ENCODE data around the gene GOLGA1.
"Not testable (repeated sequence)": the region's sequence is repeated elsewhere in the genome, so short reads cannot be mapped to it uniquely, and the experiment has no call there.

Gene GOLGA1

DNA sequence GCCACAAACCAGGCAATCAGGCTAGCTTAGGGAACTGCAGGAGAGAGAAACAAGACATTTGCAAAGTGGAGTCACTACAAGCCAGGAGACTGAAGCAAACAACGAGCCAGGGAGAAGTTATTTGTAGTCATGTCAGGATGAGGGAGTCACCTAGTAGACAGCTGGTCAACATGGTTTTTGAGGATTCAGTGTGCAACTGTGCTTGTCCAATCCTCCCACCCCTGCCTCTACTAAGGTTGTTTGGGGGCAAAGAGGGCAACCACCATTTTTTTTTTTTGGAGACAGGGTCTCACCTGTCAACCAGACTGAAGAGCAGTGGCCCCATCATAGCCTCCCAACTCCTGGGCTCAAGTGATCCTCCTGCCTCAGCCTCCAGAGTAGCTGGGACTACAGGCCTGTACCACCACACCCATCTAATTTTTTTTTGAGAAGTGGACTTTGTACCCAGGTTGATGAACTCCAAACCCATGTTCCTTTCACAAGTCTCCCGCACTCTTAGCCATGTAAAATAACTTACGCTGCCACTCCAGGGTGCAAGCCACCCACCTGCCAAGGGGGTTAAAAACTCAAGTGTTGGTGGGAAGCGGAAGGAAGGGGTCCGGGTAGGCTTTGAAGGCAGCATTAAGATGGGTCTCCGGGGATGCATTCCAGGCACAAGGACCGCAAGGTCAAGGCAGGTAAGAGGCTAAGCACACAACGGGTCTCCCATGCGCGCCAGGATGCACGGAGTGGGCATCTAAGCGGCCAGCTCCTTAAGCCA, 80.1 kb downstream of the GOLGA1 start:
- no peak for DNase-seq (ENCODE audit: low spot score)
- no peak for FAIRE-seq

DNA sequence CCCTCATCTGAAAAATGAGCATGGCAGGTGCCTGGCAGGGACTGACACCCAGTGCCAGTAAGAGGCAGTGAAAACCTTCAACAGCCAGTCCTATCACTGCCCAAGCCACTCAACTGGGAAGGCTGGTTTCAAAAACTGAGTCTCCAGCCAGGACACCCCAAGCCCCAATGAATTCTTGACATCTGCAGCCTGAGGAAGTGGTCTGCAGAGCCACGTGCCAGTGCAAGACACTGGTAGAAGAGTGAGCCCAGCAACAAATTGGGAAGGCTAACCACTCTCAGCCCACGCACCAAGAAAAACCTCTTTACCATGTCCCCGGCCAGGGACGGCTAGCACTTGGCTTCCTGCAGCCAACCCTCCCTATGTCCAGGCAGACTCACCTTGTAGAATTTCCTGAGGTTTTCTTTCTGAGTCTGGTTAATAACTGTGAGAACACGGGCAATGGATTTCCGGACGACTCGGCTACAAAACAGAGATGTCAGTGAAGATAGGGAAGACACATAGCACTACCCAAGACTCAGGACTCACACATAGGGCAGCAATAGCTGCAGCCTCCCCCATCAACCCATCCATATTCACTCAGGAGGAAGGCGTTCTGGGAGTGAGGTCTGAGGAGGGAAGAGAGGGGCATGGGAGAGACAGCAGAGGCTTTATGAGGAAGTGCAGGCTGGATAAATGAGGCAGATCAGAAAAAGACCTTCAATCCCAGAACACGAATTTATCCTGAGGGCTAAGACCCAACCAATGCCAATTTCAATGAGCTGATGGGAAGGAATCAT, 80.9 kb downstream of the GOLGA1 start:
- no peak for DNase-seq (ENCODE audit: low spot score)
- FAIRE-seq = no peak

DNA sequence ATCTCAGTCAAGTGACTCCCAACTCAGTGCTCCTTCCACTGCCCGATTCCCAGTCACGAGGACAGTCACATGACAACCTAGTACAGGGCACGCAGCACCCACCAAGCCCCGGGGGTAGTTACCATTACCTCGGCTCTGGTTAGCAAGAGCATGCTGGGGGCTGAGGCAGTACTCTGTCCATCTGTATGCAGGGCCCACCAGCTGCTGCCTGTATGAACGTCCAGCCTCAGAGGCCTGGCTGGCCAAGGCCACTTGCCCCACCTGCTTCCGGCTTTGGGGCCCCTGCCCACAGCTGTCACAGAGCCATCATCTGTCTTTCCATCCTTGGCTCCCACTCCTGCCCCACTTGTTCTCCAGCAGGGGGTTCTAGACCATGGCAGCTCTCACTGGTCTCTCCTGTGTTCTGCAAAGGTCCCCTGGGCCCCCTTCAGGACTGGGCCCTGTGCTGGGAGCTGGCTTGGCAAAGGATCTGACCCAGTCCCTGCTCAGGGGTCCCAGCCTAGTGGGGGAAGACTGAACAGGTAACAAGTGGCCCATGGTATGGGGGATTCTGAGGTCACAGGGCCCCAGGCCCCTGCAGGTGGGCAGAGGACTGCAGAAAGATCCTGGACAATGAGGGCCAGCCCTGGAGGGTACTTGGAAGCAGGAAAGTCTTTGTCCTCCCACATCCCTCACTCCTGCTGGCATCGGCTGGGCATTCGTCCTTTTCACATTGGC, 82.4 kb downstream of the GOLGA1 start:
- DNase-seq (ENCODE audit: low spot score) (no peak), FAIRE-seq (no peak)

DNA sequence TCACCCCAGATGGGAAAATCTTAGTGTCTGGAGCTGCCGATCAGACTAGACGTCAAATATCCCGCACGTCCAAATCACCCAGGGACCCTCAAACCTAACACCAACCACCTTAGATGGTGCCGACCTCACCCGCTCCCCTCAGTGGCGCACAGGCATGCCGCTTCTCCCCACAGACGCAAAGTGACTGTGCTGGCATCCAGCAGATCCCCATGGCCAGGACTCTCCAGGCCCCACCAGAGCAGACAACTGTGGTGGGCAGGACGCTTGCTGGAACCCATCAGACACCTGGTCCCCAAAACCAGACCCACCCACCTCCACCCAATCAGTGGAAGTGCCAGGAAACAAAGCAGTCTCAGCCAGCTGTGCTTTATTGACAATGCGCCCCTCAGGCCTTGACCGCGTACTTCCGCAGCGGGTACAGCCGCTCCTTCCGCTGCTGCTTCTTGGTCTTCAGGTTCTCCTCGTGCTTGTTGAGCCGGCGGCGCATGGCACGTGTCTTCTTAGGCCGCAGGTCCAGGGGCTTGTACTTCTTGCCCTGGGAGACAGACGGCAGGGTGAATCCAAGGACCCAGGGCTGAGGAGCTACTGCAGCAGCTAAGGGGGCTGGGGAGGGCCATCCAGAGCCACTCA, 83.2 kb downstream of the GOLGA1 start:
- no peak for DNase-seq (ENCODE audit: low spot score)
- FAIRE-seq = no peak

DNA sequence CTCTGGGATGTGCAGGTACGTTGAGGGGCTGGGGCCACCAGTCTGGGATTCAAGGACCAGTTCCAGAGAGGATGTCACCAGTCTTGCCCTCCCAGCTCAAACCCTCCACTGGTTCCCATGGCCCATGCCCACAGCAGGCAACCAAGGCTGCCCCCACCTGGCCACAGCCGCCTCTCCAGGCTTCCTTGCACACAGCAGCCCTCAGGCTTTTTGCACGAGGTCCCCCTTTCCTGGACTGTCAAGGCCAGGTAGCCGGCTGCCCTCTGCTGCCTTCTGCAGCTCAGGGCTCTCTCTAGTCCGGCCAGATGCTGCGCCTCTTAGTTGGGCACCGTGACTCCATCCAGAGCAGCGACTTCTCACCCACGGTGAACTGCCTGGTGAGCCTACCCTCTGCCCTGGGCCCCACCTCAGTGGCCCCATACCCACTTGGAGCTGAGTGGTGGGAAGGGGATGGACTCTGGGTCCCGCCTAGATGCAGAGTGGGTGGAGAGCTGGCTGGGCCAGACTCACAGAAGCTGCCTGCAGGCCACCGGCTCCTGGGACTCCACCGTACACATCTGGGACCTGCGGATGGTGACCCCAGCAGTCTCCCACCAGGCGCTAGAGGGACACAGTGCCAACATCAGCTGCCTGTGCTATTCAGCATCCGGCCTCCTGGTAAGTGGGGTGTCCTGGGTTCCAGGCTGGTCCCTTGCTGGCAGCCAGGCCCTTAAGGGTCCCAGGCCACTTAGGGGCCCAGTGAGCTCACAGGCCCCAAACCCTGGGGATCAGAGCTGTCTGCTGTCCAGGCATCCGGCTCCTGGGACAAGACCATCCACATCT, 84.7 kb downstream of the GOLGA1 start:
- FAIRE-seq = no peak
- peak; percentile 30 for DNase-seq (ENCODE audit: low spot score)

DNA sequence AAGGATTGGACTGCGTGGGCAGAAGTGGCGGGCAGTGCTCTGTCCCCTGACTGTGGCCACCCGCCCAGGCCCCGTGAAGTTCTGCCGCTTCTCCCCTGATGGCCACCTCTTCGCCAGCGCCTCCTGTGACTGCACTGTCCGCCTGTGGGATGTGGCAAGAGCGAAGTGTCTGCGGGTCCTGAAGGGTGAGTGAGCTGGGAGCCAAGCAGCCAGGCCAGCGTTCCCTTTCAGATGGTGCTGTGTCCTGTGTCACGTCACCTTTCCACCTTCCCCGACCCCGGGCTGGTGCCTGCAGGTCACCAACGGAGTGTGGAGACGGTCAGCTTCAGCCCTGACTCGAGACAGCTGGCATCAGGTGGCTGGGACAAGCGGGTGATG, 85.3 kb downstream of the GOLGA1 start:
- FAIRE-seq = no peak
- DNase-seq (ENCODE audit: low spot score) = no peak

DNA sequence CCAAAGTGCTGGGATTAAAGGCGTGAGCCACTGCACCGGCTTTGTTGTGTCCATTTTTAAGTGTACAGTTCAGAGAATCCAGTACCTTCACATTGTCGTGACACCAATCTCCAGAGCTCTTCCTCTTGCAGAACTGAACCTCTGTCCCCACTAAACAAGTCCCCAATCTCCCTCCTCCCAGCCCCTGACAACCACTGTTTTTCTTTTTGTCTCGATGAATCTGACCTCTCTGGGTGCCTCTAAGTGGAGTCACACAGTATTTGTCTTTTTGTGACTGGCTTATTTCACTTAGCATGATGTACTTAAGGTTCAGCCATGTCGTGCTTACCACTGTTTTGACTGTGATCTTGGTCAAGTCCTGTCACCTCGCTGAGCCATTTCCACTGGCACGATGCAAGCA, 86.1 kb downstream of the GOLGA1 start:
- DNase-seq (ENCODE audit: low spot score) = no peak
- FAIRE-seq = no peak

DNA sequence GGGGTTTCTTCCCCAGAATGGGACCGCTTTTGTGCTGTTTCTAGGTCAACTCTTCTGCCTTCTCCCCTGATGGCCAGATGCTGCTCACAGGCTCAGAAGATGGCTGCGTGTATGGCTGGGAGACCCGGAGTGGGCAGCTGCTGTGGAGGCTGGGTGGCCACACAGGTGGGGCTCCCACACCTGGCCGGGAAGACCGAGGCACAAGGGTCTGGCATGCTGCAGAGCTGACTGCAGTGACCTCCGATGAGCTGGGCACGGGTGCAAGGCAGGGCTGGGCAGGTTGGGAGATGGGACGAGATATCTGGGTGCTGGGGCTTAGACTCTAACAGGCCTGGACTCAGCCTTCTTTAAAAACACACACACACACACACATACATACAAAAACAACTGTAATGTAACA, 86.7 kb downstream of the GOLGA1 start:
- FAIRE-seq (no peak), DNase-seq (ENCODE audit: low spot score) (no peak)

DNA sequence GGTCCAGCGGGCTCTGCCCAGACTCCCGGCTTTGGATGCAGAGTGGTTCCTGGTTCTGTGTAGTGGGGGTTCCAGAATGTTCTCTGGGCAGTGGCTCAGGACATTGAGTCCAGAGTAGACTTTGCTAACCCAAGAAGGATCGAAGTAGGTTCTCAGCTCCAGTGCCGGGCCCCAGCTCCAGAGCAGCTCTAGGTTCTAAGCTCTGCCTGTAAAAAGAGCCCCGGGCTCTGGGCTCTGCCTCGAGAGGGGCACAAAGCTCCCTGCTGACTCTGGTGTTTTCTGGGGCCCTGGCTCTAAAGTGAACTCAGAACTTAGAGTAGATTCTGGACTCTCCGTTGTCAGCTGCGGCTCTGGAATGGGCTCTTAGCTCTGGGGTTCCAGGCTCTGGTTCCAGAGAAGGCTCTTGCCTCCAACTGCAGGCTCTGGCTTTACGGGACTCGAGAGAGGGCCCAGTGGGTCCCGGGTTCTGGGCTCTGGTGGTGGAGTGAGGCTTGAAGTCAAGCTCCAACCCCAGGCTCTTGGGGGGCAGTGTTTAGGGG, 87.2 kb downstream of the GOLGA1 start:
- FAIRE-seq = no peak
- no peak for DNase-seq (ENCODE audit: low spot score)

DNA sequence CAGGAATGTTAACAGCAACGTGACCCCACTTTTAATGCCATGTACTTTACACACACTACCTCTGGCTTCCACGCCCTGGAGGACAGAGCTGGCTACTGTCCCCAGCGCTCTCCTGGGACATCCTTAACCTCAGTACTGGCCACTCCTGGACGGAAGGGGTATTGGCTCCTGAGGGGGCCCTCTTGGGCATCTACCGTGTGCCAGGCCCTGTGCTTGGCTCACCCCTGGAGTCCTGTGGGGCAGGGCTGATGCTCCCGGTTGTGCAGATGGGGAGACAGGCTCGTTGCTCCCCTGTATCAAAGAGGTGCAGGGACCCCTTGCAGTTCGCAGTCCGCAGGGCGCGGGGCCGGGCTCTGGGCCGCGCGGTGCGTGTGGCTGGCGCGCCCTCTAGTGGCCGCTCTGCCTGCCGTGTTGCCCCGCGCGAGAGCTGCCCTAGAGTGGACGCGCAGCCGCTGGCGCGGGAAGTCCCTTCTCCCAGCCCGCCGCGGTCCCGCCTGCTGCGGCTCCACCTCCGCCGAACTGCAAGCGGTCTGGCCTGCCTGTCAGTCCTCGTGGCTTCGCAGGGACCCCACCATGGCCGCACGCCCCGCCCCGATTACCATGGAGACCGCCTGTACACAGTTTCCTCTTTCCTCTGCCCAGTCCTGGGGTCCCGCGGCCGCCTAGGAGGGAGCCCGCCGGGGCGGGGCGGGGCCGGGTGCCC, 87.9 kb downstream of the GOLGA1 start, which contains the start of gene WDR38:
WDR38 (plus strand) TSS at position 632 of the 703 bp plus-strand sequence. CDS start 72 bp downstream, outside the sequence.
- peak; percentile 88 for DNase-seq (ENCODE audit: low spot score)
- no peak for FAIRE-seq

DNA sequence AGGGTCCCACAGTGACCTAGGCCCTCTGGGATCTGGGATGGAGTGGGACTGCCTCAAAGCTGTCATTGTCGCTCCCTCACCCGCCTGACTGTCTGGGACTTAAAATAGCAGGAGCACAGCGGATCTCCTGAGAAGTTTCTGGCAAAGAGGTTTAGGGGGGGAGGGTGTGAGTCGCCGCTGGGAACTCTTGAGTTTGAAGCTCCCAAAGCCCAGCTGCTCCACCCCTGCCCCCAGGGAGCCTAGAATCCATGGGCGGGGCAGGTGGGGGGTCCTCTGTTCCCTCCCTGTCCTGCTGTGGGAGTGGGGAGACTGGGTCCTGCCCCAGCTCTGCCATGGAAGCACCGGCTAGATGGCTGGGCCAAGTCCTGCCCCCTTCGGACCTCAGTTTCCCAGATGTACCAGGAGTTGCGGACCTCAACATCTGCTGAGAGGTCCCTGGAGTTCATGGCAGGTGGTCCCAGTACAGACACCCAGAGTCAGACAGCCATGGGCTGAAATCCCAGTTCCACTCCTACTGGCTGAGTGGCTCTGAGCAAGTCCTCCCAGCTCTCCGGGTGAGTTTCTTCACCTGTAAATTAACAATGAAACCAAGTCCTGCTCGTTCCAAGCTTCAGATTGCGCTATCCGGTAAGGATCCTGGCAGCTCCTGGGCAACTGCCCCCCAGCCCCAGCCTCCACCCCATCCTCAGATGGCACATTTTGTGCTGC, 88.6 kb downstream of the GOLGA1 start:
- FAIRE-seq (no peak), DNase-seq (ENCODE audit: low spot score) (no peak)

DNA sequence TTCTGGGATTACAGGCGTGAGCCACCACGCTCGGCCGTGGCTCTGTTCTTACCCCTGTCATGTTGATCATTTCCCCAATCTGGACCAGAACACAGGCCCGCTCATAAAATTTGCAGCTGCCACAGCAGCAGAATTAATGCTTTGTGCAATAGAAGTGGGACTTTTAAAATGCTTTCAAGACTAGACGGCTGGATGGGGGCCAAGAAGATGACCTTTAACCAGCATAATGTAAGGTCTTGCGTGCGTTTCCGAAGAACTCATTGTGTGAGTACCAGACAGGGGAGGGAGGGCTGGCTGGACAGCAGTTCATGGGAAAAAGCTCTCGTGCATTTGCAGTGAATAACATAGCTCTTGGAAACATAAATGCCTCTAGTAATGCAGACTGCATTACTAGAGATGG, 91.1 kb downstream of the GOLGA1 start:
- DNase-seq (ENCODE audit: low spot score) = no peak
- no peak for FAIRE-seq

DNA sequence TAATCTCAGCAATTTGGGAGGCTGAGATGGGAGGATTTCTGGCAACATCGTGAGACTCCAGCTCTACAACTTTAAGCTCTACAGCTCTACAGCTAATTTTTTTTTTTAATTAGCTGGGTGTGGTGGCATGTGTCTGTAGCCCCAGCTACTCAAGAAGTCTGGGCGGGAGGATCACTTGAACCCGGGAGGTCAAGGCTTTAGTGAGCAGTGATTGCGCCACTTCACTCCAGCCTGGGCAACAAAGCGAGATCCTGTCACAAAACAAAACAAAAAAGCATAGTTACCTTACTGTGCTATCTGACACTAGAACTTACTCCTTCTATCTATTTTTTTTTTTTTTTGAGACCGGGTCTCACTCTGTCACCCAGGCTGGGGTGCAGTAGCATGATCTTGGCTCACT, 93.9 kb downstream of the GOLGA1 start:
- no peak for FAIRE-seq
- no peak for DNase-seq (ENCODE audit: low spot score)

DNA sequence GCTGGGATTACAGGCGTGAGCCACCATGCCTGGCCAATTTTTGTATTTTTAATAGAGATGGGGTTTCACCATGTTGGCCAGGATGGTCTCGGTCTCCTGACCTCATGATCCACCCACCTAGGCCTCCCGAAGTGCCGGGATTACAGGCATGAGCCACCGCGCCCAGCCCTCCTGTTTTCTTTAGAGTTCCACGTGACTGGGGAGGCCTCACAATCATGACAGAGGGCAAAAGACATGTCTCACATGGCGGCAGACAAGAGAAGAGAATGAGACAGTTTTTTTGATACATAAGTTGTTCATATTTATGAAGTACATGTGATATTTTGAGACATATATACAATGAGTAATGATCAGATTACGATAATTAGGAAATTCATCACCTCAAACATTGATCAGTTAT, 94.4 kb downstream of the GOLGA1 start:
- not testable (repeated sequence) for FAIRE-seq

DNA sequence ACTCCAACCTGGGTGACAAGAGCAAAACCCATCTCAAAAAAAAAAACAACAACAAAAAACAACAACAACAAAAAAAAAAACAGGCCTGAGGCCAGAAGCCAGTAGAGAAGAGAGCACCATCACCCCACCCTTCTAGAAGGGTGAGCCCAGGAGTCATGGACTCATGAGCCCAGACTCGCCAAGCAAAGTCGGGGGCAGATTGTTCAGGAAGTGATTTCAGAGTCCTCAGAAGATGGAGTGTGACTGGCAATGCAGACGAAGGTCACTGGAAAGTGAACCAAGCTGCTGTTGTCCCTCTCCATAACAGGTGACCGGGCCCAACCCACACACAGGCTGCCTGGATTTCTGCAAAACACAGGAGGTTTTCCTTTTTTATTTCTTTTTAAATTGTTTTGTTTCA, 96.6 kb downstream of the GOLGA1 start:
- FAIRE-seq (no peak), DNase-seq (ENCODE audit: low spot score) (no peak)

More for the DNA sequence above, 94.4 kb downstream of the GOLGA1 start:
- DNase-seq (ENCODE audit: low spot score) = not testable (repeated sequence)

DNA sequence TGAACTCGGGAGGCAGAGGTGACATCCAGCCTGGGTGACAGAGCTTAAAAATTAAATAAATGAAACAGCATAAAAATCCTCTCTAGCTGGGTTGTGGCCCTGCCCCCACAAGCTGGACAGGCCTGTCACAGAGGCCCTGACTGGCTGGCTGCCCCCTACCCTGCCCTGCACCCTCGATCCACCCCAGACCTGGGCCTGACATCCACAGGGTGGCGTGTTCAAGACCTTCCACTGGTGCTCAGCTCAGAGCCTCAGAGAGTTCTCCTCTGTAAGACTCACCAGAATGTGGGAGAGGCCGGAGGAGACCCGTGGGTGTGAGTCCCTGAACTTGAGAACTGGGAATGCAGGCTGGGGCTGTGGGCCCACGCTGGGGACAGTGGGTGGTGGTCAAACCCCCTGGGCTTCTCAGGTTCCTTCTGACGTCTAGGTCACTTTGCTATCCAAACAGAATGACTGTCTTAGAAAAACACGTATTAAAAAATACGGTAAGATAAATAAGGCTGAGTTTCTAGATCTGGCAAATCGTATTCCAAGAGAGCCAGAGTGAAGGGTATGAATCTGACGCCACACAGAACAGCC, 97.3 kb downstream of the GOLGA1 start:
- DNase-seq (ENCODE audit: low spot score) = no peak
- FAIRE-seq = no peak

DNA sequence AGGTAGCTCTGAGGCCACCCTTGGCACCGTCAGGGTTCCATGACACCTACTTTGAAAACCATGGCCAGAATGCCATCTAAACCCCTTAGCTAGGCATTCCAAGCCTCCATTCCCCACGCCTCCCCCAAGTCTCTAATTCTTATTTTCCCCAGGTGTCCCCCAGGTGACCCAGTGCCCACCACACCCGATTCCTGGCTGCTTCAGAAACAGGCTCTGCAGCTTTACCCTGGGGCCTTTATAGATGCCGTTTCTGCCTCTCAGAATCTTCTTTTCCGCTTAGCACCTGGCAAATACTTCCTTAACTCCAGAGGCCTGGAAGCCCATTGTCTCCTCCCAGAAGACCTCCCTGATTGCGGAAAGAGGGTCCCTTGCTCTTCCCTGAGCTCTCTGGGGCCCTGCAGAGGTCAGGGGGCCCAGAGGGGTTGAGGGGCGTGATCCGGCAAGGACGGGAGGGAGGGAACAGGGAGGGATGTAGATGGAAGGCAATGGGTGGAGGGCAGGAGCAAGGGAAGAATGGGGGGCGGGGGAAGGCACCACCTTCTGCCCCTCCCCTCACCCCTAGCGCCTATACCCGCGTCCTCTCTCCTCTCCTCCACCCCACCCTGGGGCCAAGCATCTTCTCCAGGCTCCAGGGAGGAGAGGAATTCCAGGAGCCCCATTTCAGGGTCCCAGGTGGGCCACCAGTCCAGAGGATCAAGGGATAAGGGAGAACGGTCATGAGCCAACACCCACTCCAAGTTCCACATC, 99.6 kb downstream of the GOLGA1 start:
- DNase-seq (ENCODE audit: low spot score) (no peak), FAIRE-seq (no peak)

DNA sequence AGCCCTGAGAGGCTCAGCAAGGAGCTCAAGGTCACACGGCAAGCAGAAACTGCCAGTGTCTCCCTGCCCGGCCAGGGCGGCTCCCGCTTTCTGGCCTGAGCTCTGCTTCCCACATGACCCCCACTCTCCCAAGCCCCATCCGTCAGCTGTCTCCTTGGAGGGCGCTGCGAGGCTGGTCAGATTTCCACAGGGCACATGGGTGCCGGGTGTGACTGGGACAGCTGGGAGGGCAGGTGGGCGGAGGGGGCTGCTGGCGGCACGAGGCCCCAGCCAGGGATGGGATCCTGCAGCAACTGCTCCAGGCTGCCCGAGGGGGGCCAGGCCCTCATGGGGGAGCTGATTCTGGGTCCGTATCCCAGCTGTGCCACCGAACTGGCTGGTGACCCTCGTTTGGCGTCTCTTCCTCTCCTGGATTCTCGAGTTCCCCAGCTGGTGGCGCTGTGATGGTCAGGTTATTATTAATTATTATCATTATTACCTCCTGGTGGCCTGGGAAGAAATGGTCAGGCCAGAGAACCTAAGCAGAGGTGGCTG, 100.5 kb downstream of the GOLGA1 start:
- FAIRE-seq (no peak), DNase-seq (ENCODE audit: low spot score) (no peak)

Measured in urothelium cell line (cell line).